Colonic mucosa (tissue), 4 donors: ENCODE measurements around the gene MGST2. TPM values are rescaled to one million over a fixed set of nuclear protein-coding genes. Genes with fewer than 3 reads are reported as not detected.

ENCODE experiments used
- DNase-seq: peaks from one replicate; pipeline ENCODE4 v3.0.0-alpha.2; 2020
- H3K27ac ChIP-seq: fragments of 200-600 bp; one replicate; pipeline ENCODE4 v1.8.0; 2021
- H3K27me3 ChIP-seq: fragments of 200-600 bp; one replicate; pipeline ENCODE4 v1.8.0; 2021
- H3K36me3 ChIP-seq: fragments of 200-600 bp; one replicate; pipeline ENCODE4 v1.8.0; 2021
- H3K4me1 ChIP-seq: fragments of 200-600 bp; one replicate; pipeline ENCODE4 v1.8.0; 2021; ENCODE audit warnings: mild to moderate bottlenecking
- H3K4me3 ChIP-seq: fragments of 200-600 bp; one replicate; pipeline ENCODE4 v1.8.0; 2021
- H3K9ac ChIP-seq, 2 donors: one replicate each; pipeline ENCODE4 v1.7.0; 2013; ENCODE audit warnings: control low read depth in 2 of 2, low read depth in 2 of 2, low read length in 2 of 2
- H3K9me3 ChIP-seq: fragments of 200-600 bp; one replicate; pipeline ENCODE4 v1.8.0; 2021
- intact Hi-C: fragments of 100-400 bp; cut with DNase I; formaldehyde crosslinking; loops from one replicate; pipeline ENCODE4 v1.14.1; 2022
- total RNA-seq, 2 donors: library from RNA; stranded (reverse); fragmentation: NEBNext Ultra II Directional in 1 of 2; extraction: Animal tissue kit (Norgen Biotek cat#: 25700) in 1 of 2; gene quantifications; one replicate each; pipeline ENCODE4 v1.2.1, GENCODE V29; 2021
- TF ChIP-seq, protein P1 (sequence below): fragments of 200-600 bp; IDR thresholded peaks from one replicate; pipeline ENCODE4 v1.8.0; 2022; ENCODE audit warnings: antibody characterized with exemption, mild to moderate bottlenecking
- donor health status: healthy.
- donor health status: DM: no; HTN: no; CAD: no.
- donor health status: DM: no; HTN: no; CAD: no.

Gene MGST2
- total RNA-seq, 2 donors from 2014 or later, result 105 to 157 TPM

DNA sequence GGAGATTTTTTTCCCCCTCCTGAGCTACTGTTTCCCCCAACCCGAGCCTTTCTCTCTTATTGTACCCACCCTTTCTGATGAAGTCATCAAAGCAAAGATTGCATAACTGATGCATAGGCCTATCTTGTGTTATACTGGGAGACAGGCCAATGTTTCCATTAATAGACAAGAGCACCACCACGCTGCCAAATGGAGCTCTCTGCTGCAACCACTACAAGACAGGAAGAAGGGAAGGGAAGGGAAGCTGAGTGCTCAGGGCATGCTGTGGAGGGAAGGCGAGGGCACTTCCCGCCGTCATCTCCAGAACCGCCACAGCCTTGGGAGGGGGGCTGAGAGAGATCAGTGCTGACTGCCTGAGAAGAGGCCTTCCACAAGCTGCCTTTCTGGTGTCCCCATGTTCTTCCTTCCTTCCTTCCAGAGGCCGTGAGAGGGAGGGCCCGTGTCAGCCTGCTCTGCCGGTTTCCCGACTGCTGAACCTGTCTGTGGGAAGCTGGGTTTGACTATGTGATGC, 75.0 kb downstream of the MGST2 start:
- Histone ChIP-seq H3K9ac (no peak overlapping the region), H3K4me1 (no peaks in the 10 kb centered on the region), H3K4me3 (no peak overlapping the region), H3K36me3 (no peaks in the 10 kb centered on the region), H3K27ac (no peak overlapping the region), H3K9me3 (no peaks in the 10 kb centered on the region), H3K27me3 (no peaks in the 10 kb centered on the region)
- DNase-seq, result peak; percentile 42
- TF ChIP-seq, protein P1, sequence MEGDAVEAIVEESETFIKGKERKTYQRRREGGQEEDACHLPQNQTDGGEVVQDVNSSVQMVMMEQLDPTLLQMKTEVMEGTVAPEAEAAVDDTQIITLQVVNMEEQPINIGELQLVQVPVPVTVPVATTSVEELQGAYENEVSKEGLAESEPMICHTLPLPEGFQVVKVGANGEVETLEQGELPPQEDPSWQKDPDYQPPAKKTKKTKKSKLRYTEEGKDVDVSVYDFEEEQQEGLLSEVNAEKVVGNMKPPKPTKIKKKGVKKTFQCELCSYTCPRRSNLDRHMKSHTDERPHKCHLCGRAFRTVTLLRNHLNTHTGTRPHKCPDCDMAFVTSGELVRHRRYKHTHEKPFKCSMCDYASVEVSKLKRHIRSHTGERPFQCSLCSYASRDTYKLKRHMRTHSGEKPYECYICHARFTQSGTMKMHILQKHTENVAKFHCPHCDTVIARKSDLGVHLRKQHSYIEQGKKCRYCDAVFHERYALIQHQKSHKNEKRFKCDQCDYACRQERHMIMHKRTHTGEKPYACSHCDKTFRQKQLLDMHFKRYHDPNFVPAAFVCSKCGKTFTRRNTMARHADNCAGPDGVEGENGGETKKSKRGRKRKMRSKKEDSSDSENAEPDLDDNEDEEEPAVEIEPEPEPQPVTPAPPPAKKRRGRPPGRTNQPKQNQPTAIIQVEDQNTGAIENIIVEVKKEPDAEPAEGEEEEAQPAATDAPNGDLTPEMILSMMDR, result no peak
- intact Hi-C loops, result loop anchor here (10.0 kb wide), 1 partner anchor 264 kb away; no protein-coding TSS in a partner anchor

DNA sequence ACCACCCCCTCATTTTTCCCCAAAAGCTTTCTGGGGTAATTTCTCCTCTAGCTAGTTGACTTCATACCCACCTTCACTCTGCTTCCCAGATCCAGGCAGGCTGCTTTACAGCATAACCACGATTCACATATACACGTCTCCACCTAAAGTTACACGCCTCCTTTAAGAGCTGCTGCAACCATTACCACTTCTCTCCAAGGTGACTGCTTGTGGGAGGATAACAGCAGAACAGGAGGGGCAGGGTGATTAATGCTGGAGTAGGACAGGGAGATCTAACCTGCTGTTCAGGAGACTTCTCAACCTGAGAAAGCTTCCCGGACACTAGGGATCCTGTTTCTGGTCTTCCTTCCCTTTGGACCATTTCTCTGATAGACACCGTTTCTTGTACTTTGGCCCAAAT, 77.4 kb downstream of the MGST2 start:
- Histone ChIP-seq H3K9ac (no peak overlapping the region), H3K36me3 (no peaks in the 10 kb centered on the region), H3K9me3 (no peaks in the 10 kb centered on the region), H3K4me3 (no peak overlapping the region), H3K27me3 (no peaks in the 10 kb centered on the region), H3K27ac (no peak overlapping the region), H3K4me1 (no peaks in the 10 kb centered on the region)
- TF ChIP-seq, protein P1, result no peak
- intact Hi-C loops, result loop anchor here (10.0 kb wide), 1 partner anchor 262 kb away; no protein-coding TSS in a partner anchor
- DNase-seq, result no peak

DNA sequence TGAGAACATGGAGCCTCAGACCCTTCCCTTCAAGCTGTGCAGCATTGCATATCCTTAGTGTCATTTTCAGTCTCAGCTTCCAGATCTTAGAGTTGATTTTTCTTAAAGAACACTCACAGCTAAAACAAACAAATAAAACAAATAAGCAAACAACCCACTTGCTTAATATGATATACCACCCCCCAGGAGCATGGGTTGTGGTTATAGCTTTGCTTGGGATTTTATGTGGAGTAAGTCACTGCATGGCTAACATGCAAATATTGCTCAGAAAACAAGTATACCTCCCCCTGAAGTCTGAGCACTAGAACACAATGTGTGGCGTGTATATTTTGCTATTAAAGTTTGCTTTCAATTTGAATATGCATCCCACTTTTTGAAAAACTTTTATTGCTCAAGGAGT, 78.6 kb downstream of the MGST2 start:
- TF ChIP-seq, protein P1, result no peak
- Histone ChIP-seq H3K4me1 (no peaks in the 10 kb centered on the region), H3K27me3 (no peaks in the 10 kb centered on the region), H3K27ac (no peak overlapping the region), H3K9ac (no peak overlapping the region), H3K9me3 (no peaks in the 10 kb centered on the region), H3K4me3 (no peak overlapping the region), H3K36me3 (no peaks in the 10 kb centered on the region)
- intact Hi-C loops, result loop anchor here (10.0 kb wide), 1 partner anchor 261 kb away; no protein-coding TSS in a partner anchor
- DNase-seq, result no peak

DNA sequence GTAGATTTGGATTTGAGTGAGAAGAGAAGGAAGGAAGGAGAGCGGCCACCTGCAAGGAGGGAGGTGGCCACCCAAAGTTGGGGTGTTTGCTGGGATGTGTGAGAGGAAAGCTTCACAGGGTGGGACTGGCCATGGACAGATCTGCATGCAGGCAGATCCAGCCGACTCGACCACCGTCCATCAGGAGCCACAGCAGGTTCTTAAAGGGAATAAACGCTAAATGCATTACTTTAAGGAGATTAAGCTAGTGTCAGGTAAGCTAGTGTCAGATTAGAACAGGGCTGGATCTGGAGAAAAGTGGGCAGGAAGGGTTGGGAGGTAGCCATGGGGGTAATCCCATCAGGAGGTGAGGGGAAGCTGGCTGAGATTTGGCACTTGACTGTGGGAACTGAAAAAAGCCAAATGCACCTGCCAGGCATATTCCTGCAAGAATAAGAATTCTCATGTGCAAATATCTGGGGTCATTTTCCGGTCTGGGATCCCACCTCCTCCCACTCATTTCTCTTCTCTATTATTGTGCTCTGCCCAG, 79.6 kb downstream of the MGST2 start:
- Histone ChIP-seq H3K27ac (no peak overlapping the region), H3K27me3 (no peaks in the 10 kb centered on the region), H3K4me3 (no peak overlapping the region), H3K9me3 (no peaks in the 10 kb centered on the region), H3K4me1 (no peaks in the 10 kb centered on the region), H3K36me3 (no peaks in the 10 kb centered on the region), H3K9ac (no peak overlapping the region)
- TF ChIP-seq, protein P1, result no peak
- intact Hi-C loops, result loop anchor here (10.0 kb wide), 1 partner anchor 260 kb away; no protein-coding TSS in a partner anchor
- DNase-seq, result no peak

DNA sequence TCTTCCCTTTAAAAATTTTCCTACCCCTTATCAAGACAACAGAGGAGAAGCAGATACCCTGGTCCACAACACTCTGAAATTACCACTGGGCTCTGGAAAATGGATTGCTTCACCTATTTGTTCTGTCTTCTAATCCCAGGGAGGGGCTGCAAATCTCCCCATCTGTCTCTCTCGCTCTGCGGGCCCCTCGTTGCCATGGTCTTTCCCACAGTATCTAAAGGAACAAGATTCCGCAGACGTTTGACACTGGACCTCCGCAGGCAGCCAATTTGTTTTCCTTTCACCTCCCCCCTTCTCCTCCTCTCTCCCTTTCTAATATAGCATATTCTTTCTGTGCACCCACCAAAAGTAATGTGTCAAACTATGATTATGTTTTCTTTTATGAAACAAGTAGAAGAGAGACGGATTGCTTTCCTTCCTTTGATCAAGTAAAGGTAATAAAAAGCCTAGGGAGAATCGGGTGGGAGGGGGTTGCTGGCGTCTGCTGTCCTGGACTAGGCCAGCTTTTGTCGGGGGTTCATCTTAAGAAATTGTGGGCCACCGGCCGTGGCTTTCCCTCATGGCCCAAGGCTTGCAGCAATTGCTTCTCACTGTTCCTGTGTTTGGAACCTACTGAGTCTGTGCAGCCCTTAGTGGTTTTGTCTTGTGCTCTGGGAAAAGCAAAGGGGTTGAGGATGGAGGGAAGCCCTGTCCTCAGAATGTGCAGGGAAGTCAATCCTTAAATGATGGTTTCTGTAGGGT, 81.0 kb downstream of the MGST2 start:
- DNase-seq, result no peak

More for the DNA sequence above, 81.0 kb downstream of the MGST2 start:
- intact Hi-C loops, result loop anchor here (10.0 kb wide), 1 partner anchor 258 kb away; no protein-coding TSS in a partner anchor
- Histone ChIP-seq H3K27ac (no peak overlapping the region), H3K27me3 (no peaks in the 10 kb centered on the region), H3K4me3 (no peak overlapping the region), H3K9me3 (no peaks in the 10 kb centered on the region), H3K4me1 (no peaks in the 10 kb centered on the region), H3K36me3 (no peaks in the 10 kb centered on the region), H3K9ac (no peak overlapping the region)
- TF ChIP-seq, protein P1, result no peak
